ENCODE measurements around the gene MTA3. TPM values are rescaled to one million over a fixed set of nuclear protein-coding genes. Genes with fewer than 3 reads are reported as not detected.

Gene MTA3
- total RNA-seq, 4 donors from 2014 or later = 40.0 to 73.2 (median 54.3) TPM

- Histone ChIP-seq H3K4me3 (no peak overlapping the region), H3K9me3 (no peaks in the 10 kb centered on the region), H3K27ac (no peak overlapping the region), H3K4me1 (peaks cover 0 to 7% (median 0%) of the 10 kb centered on the region in 4 donors), H3K27me3 (no peaks in the 10 kb centered on the region), H3K36me3 (peaks cover 0 to 7% (median 0%) of the 10 kb centered on the region in 4 donors)
- no peak for TF ChIP-seq EP300 (IDR thresholded peaks at IDR 0.05; ENCODE audit: low read depth)
- TF ChIP-seq POLR2A (IDR thresholded peaks at IDR 0.05) = no peak
- no peak for TF ChIP-seq POLR2AphosphoS5 (IDR thresholded peaks at IDR 0.05)
- TF ChIP-seq CTCF (IDR thresholded peaks at IDR 0.05) = no peak
- intact Hi-C loops (cut with DNase I; ENCODE audit: low total_unique reads) (no loop called here), in situ Hi-C loops (cut with MboI; ENCODE audit: low pct_ligation_motif_present in 1 of 4, low pct_unique_long_range_greater_than_20kb in 1 of 4, low sequenced_read_pairs in 3 of 4) (no loop called here)
- DNase-seq = no peak
- WGBS, 2 donors (ENCODE audit: low coverage in 1 of 2) = 96% methylated on average over 4 of the region's 4 CpGs
Measured at GRCh38 chr2:42748840-42749239, 180.4 kb downstream of the MTA3 start.

- no peaks in the 10 kb centered on the region for H3K9me3 ChIP-seq
- no peak overlapping the region for H3K27ac ChIP-seq
- WGBS, 2 donors (ENCODE audit: low coverage in 1 of 2) = 53% methylated on average over 2 of the region's 2 CpGs; no CpG with 5 or more reads in 1 of the 2 donors
- in situ Hi-C loops (cut with MboI; ENCODE audit: low pct_ligation_motif_present in 1 of 4, low pct_unique_long_range_greater_than_20kb in 1 of 4, low sequenced_read_pairs in 3 of 4) = no loop called here
- H3K27me3 ChIP-seq = no peaks in the 10 kb centered on the region
- H3K36me3 ChIP-seq = peaks cover 0 to 3% (median 0%) of the 10 kb centered on the region in 4 donors
- peaks cover 0 to 8% (median 0%) of the 10 kb centered on the region in 4 donors for H3K4me1 ChIP-seq
- intact Hi-C loops (cut with DNase I; ENCODE audit: low total_unique reads) = no loop called here
- H3K4me3 ChIP-seq = no peak overlapping the region
- no peak for DNase-seq
- no peak for TF ChIP-seq POLR2AphosphoS5 (IDR thresholded peaks at IDR 0.05)
- TF ChIP-seq POLR2A (IDR thresholded peaks at IDR 0.05) = no peak
- no peak for TF ChIP-seq EP300 (IDR thresholded peaks at IDR 0.05; ENCODE audit: low read depth)
- no peak for TF ChIP-seq CTCF (IDR thresholded peaks at IDR 0.05)
Measured at GRCh38 chr2:42752314-42752713, 183.9 kb downstream of the MTA3 start.

GRCh38 chr2:42752816-42753813 is 184.7 kb downstream of the MTA3 start:
- H3K27me3 ChIP-seq = no peaks in the 10 kb centered on the region
- DNase-seq = no peak
- H3K9me3 ChIP-seq = no peaks in the 10 kb centered on the region
- TF ChIP-seq POLR2A (IDR thresholded peaks at IDR 0.05) = no peak
- TF ChIP-seq CTCF (IDR thresholded peaks at IDR 0.05) = no peak
- no peak for TF ChIP-seq POLR2AphosphoS5 (IDR thresholded peaks at IDR 0.05)
- no peak for TF ChIP-seq EP300 (IDR thresholded peaks at IDR 0.05; ENCODE audit: low read depth)
- in situ Hi-C loops (cut with MboI; ENCODE audit: low pct_ligation_motif_present in 1 of 4, low pct_unique_long_range_greater_than_20kb in 1 of 4, low sequenced_read_pairs in 3 of 4) = no loop called here
- intact Hi-C loops (cut with DNase I; ENCODE audit: low total_unique reads) = no loop called here
- H3K4me3 ChIP-seq = no peak overlapping the region
- peaks cover 0 to 8% (median 0%) of the 10 kb centered on the region in 4 donors for H3K4me1 ChIP-seq
- no peak overlapping the region for H3K27ac ChIP-seq
- no peaks in the 10 kb centered on the region for H3K36me3 ChIP-seq
- WGBS, 2 donors (ENCODE audit: low coverage in 1 of 2) = 51 to 85% methylated on average over 3 to 22 of the region's 24 CpGs

- in situ Hi-C loops (cut with MboI; ENCODE audit: low pct_ligation_motif_present in 1 of 4, low pct_unique_long_range_greater_than_20kb in 1 of 4, low sequenced_read_pairs in 3 of 4) = no loop called here
- H3K27me3 ChIP-seq = no peaks in the 10 kb centered on the region
- H3K4me3 ChIP-seq = no peak overlapping the region
- H3K36me3 ChIP-seq = no peaks in the 10 kb centered on the region
- H3K4me1 ChIP-seq = peaks cover 0 to 8% (median 0%) of the 10 kb centered on the region in 4 donors
- intact Hi-C loops (cut with DNase I; ENCODE audit: low total_unique reads) = no loop called here
- WGBS, 2 donors (ENCODE audit: low coverage in 1 of 2) = 76% methylated on average over 11 of the region's 11 CpGs; no CpG with 5 or more reads in 1 of the 2 donors
- H3K27ac ChIP-seq = no peak overlapping the region
- no peak for DNase-seq
- TF ChIP-seq POLR2A (IDR thresholded peaks at IDR 0.05) (no peak), CTCF (IDR thresholded peaks at IDR 0.05) (no peak), EP300 (IDR thresholded peaks at IDR 0.05; ENCODE audit: low read depth) (no peak), POLR2AphosphoS5 (IDR thresholded peaks at IDR 0.05) (no peak)
- H3K9me3 ChIP-seq = no peaks in the 10 kb centered on the region
Measured at GRCh38 chr2:42754021-42754775, 185.8 kb downstream of the MTA3 start.

Data from transverse colon (tissue), 4 donors.